Measurements from ENCODE around the gene RGL2.
"Not testable (repeated sequence)": the region's sequence is repeated elsewhere in the genome, so short reads cannot be mapped to it uniquely, and the experiment has no call there.

The RGL2 gene

GRCh38 chr6:33272275-33273128, 26.2 kb downstream of the RGL2 start:
- in situ Hi-C loops (cut with HindIII; ENCODE audit: low pct_unique_long_range_greater_than_20kb, low sequenced_read_pairs) = no loop called here
- no peak for DNase-seq (ENCODE audit: low read depth in 1 of 2, low spot score in 1 of 2)

GRCh38 chr6:33271468-33272274, 27.1 kb downstream of the RGL2 start, which contains the start of the genes RPS18 and VPS52:
Gene RPS18 (plus strand): TSS chr6:33272075. CDS start chr6:33272120, 45 bp downstream.
Gene VPS52 (minus strand): TSS chr6:33271876. CDS start chr6:33271675, 201 bp downstream.
- in situ Hi-C loops (cut with HindIII; ENCODE audit: low pct_unique_long_range_greater_than_20kb, low sequenced_read_pairs) = no loop called here
- no peak for TF ChIP-seq JUND (IDR thresholded peaks at IDR 0.05; ENCODE audit: low read depth)
- DNase-seq (ENCODE audit: low read depth in 1 of 2, low spot score in 1 of 2) = peak; percentile 82 to 99

More at GRCh38 chr6:33272275-33273128, 26.2 kb downstream of the RGL2 start:
- TF ChIP-seq JUND (IDR thresholded peaks at IDR 0.05; ENCODE audit: low read depth) = no peak

GRCh38 chr6:33271117-33271467, 27.6 kb downstream of the RGL2 start:
- no peak for DNase-seq (ENCODE audit: low read depth in 1 of 2, low spot score in 1 of 2)
- in situ Hi-C loops (cut with HindIII; ENCODE audit: low pct_unique_long_range_greater_than_20kb, low sequenced_read_pairs) = no loop called here
- TF ChIP-seq JUND (IDR thresholded peaks at IDR 0.05; ENCODE audit: low read depth) = no peak

GRCh38 chr6:33264015-33264414, 34.7 kb downstream of the RGL2 start:
- TF ChIP-seq JUND (IDR thresholded peaks at IDR 0.05; ENCODE audit: low read depth) = no peak
- no peak for DNase-seq (ENCODE audit: low read depth in 1 of 2, low spot score in 1 of 2)
- in situ Hi-C loops (cut with HindIII; ENCODE audit: low pct_unique_long_range_greater_than_20kb, low sequenced_read_pairs) = no loop called here

- in situ Hi-C loops (cut with HindIII; ENCODE audit: low pct_unique_long_range_greater_than_20kb, low sequenced_read_pairs) = not testable (repeated sequence)
Measured at GRCh38 chr6:33262490-33262889, 36.3 kb downstream of the RGL2 start.

GRCh38 chr6:33259032-33259431, 39.7 kb downstream of the RGL2 start:
- in situ Hi-C loops (cut with HindIII; ENCODE audit: low pct_unique_long_range_greater_than_20kb, low sequenced_read_pairs) = no loop called here
- DNase-seq (ENCODE audit: low read depth in 1 of 2, low spot score in 1 of 2) = no peak
- TF ChIP-seq JUND (IDR thresholded peaks at IDR 0.05; ENCODE audit: low read depth) = no peak

More at GRCh38 chr6:33262490-33262889, 36.3 kb downstream of the RGL2 start:
- DNase-seq (ENCODE audit: low read depth in 1 of 2, low spot score in 1 of 2) = not testable (repeated sequence)

GRCh38 chr6:33254591-33254990, 44.2 kb downstream of the RGL2 start:
- in situ Hi-C loops (cut with HindIII; ENCODE audit: low pct_unique_long_range_greater_than_20kb, low sequenced_read_pairs) = no loop called here
- DNase-seq (ENCODE audit: low read depth in 1 of 2, low spot score in 1 of 2) = no peak

GRCh38 chr6:33252759-33253158, 46.0 kb downstream of the RGL2 start:
- TF ChIP-seq JUND (IDR thresholded peaks at IDR 0.05; ENCODE audit: low read depth) = no peak
- no peak for DNase-seq (ENCODE audit: low read depth in 1 of 2, low spot score in 1 of 2)
- in situ Hi-C loops (cut with HindIII; ENCODE audit: low pct_unique_long_range_greater_than_20kb, low sequenced_read_pairs) = no loop called here

More at GRCh38 chr6:33254591-33254990, 44.2 kb downstream of the RGL2 start:
- TF ChIP-seq JUND (IDR thresholded peaks at IDR 0.05; ENCODE audit: low read depth) = no peak

GRCh38 chr6:33251395-33252012, 47.2 kb downstream of the RGL2 start:
- in situ Hi-C loops (cut with HindIII; ENCODE audit: low pct_unique_long_range_greater_than_20kb, low sequenced_read_pairs) = no loop called here
- TF ChIP-seq JUND (IDR thresholded peaks at IDR 0.05; ENCODE audit: low read depth) = no peak
- no peak for DNase-seq (ENCODE audit: low read depth in 1 of 2, low spot score in 1 of 2)

- TF ChIP-seq JUND (IDR thresholded peaks at IDR 0.05; ENCODE audit: low read depth) = no peak
- in situ Hi-C loops (cut with HindIII; ENCODE audit: low pct_unique_long_range_greater_than_20kb, low sequenced_read_pairs) = no loop called here
- DNase-seq (ENCODE audit: low read depth in 1 of 2, low spot score in 1 of 2) = no peak
Measured at GRCh38 chr6:33250731-33251130, 48.0 kb downstream of the RGL2 start.

GRCh38 chr6:33249732-33250630, 48.8 kb downstream of the RGL2 start:
- DNase-seq (ENCODE audit: low read depth in 1 of 2, low spot score in 1 of 2) = no peak
- no peak for TF ChIP-seq JUND (IDR thresholded peaks at IDR 0.05; ENCODE audit: low read depth)
- in situ Hi-C loops (cut with HindIII; ENCODE audit: low pct_unique_long_range_greater_than_20kb, low sequenced_read_pairs) = no loop called here
